B cell (primary cell): Measurements from ENCODE around the gene LUZP1.

Experiments
- CTCF ChIP-seq: fragments of 200-600 bp; IDR thresholded peaks from one replicate; pipeline ENCODE4 v1.8.0; 2022; ENCODE audit warnings: antibody characterized with exemption, mild to moderate bottlenecking
- EZH2 ChIP-seq: IDR thresholded peaks from 2 replicates; pipeline ENCODE4 v1.6.1; 2012; ENCODE audit warnings: borderline replicate concordance, low read depth, mild to moderate bottlenecking, moderate library complexity, low read length; ENCODE audit not compliant: insufficient read depth, poor library complexity, severe bottlenecking

GRCh38 chr1:23187637-23188036 is 19.0 kb upstream of the LUZP1 start:
- no peak for TF ChIP-seq CTCF
- TF ChIP-seq EZH2, result no peak
